Left kidney (tissue), 2 donors: Measurements from ENCODE around the gene VCP. TPM values are rescaled to one million over a fixed set of nuclear protein-coding genes. Genes with fewer than 3 reads are reported as not detected.
"Not testable (repeated sequence)": the region's sequence is repeated elsewhere in the genome, so short reads cannot be mapped to it uniquely, and the experiment has no call there.

ENCODE experiments used
- DNase-seq: peaks from one replicate; pipeline ENCODE4 v3.0.0-alpha.2; 2013
- polyA plus RNA-seq: library from polyadenylated mRNA; unstranded; fragments of 120-200 nt; gene quantifications from one replicate; pipeline ENCODE4 v1.2.1, GENCODE V29; 2013; ENCODE audit not compliant: insufficient read length

VCP gene
- polyA plus RNA-seq, 1 donor: 250 TPM

DNA sequence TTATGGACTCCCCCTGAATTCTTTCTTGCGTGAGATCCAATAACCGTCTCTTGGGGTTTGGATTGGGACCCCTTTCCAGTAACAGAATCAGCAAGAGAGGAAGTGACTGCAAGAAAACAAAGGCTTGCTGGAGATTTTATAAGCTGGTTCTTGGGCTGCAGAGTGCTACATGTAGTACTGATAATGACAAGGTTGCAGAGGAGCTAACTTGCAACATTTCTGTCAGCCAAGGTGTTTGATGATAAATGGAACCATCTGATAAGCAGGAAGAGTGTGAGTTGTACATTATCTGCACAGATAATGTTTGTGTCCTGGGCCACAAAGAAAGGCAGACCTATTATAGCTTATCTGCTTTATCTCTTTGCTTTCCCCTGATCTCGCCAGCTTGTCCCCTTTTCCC lies 45.8 kb downstream of the VCP start:
- no peak for DNase-seq

DNA sequence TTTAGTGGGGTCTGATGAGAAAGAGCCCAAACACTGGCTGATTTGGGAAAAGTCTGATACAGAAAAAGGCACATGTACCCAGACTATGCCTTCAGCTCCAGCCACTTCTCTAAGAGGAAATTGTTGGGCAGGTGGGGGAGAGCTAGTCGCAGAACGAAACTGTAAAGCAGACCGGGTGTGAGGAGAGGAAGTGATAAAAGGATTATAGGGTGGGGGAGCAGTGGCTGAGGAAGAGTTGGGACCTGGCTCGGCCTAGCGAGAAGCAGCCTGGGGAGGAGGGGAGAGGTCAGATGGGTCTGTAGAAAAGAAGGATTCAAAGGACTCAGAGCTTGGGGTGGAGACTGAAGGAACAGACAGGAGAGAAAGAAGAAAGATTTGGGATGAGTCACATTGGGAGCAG lies 49.0 kb downstream of the VCP start:
- not testable (repeated sequence) for DNase-seq

DNA sequence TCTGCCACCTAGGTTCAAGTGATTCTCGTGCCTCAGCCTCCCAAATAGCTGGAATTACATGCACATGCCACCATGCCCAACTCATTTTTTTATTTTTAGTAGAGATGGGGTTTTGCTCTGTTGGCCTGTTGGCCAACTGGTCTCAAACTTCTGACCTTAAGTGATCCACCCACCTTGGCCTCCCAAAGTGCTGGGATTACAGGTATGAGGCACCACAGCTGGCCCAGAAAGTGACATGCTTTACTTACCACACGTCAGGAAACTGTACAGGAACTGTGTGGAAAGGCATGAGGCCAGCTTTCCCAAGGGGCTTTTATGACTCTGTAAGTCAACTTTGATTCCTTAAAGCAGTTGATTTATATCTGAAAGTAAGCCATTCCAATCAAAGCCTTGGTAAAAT lies 57.9 kb downstream of the VCP start:
- DNase-seq: no peak

DNA sequence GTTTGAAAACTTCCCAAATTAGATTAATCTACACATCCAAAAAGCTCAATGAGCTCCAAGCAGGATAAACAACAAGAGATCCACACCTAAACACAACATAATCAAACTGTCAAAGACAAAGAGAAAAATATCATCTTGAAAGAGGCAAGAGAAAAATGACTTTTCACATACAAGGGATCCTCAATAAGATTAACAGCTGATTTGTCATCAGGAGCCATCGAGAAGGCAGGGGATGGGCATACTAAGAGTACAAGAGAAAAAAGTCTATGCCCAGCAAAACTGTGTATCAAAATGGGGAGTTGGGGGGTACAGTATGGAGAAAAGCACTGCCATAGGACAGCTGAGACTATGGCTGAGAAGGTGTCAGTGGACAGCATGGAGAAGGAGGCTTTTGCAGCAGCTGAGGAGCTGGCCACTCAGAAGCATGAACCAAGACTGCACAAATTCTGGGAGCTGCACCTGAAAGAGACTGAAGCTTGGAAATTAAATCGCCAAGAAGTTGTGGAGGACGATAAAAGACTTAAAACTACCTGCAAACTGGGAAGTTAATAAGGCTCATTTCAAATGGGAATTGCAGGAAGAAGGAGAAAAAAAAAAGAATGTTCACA lies 62.0 kb downstream of the VCP start:
- DNase-seq: no peak

Other genes with a start within 250 kb of the VCP start
- gene PHF24, start 114.3 kb downstream of the VCP start, polyA plus RNA-seq: 0.33 TPM
- gene DNAJB5, start 82.9 kb downstream of the VCP start, polyA plus RNA-seq: 9.3 TPM
- gene FANCG, start 7.3 kb upstream of the VCP start, polyA plus RNA-seq: 58.0 TPM
- gene PIGO, start 24.0 kb upstream of the VCP start, polyA plus RNA-seq: 36.9 TPM
- 125 TPM for gene STOML2, start 30.5 kb upstream of the VCP start, polyA plus RNA-seq
- 12.0 TPM for gene ATOSB, start 43.2 kb upstream of the VCP start, polyA plus RNA-seq
- gene UNC13B, start 89.4 kb upstream of the VCP start, polyA plus RNA-seq: 27.8 TPM